GM12891 (cell line): ENCODE results near the gene AHNAK2.
"Not testable (repeated sequence)": the region's sequence is repeated elsewhere in the genome, so short reads cannot be mapped to it uniquely, and the experiment has no call there.

Source experiments
- PAX5 ChIP-seq: IDR thresholded peaks from 2 replicates; pipeline ENCODE4 v1.6.1; 2011; ENCODE audit warnings: low read length, moderate library complexity, mild to moderate bottlenecking; ENCODE audit not compliant: insufficient read depth, severe bottlenecking
- POLR2A ChIP-seq: IDR thresholded peaks from 2 replicates; pipeline ENCODE4 v1.6.1; 2011; ENCODE audit warnings: low read depth, low read length, control low read depth
- POLR2AphosphoS5 ChIP-seq: IDR thresholded peaks from 2 replicates; pipeline ENCODE4 v1.6.1; 2011; ENCODE audit warnings: low read depth, low read length, control low read depth
- POU2F2 ChIP-seq: IDR thresholded peaks from 2 replicates; pipeline ENCODE4 v1.6.1; 2011; ENCODE audit warnings: low read depth, mild to moderate bottlenecking, control low read depth, low read length, moderate library complexity
- SPI1 ChIP-seq: IDR thresholded peaks from 2 replicates; pipeline ENCODE4 v1.6.1; 2011; ENCODE audit warnings: low read depth, low read length, control low read depth
- TAF1 ChIP-seq: IDR thresholded peaks from 2 replicates; pipeline ENCODE4 v1.6.1; 2011; ENCODE audit warnings: low read depth, low read length, control low read depth

DNA sequence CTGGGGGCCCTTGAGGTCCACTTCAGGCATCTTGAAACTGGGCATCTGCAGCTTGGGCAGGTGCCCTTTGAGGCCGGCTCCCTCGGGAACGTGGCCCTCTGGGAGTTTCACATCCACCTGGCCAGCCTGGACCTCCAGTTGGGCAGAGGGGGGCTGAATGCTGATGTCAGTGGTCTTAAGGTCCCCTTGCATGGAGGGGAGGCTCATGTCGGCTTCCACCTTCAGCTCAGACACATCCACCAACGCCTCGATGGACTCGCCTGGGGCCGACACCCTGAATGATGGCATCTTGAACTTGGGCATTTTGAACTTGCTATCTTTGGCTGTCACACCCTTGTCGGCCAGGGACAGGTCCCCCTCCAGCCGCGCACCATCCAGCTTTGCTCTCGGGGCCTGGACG lies 31.0 kb downstream of the AHNAK2 start:
- not testable (repeated sequence) for TF ChIP-seq TAF1, POLR2A, SPI1, PAX5, POLR2AphosphoS5, POU2F2
